Cardiac muscle cell (in vitro differentiated cells and primary cell): ENCODE measurements around the gene DNAJC25. TPM values are rescaled to one million over a fixed set of nuclear protein-coding genes. Genes with fewer than 3 reads are reported as not detected.
"Not testable (repeated sequence)": the region's sequence is repeated elsewhere in the genome, so short reads cannot be mapped to it uniquely, and the experiment has no call there.

Experiments
- DNase-seq, 2 donors: peaks; one replicate each; pipeline versions ENCODE4 v3.0.0 to v3.0.0-alpha.2; 2010 to 2017; ENCODE audit warnings: low read depth in 1 of 2, low spot score in 1 of 2
- H3K27ac ChIP-seq: fragments of 200-600 bp; sonication (generic); 2 replicates; pipeline ENCODE4 v1.5.1; 2016
- H3K27me3 ChIP-seq: fragments of 200-600 bp; sonication (generic); 2 replicates; pipeline ENCODE4 v1.6.0; 2016; ENCODE audit warnings: control low read depth
- H3K36me3 ChIP-seq: fragments of 200-600 bp; sonication (generic); 2 replicates; pipeline ENCODE4 v1.5.1; 2016; ENCODE audit warnings: control low read depth
- H3K4me1 ChIP-seq: fragments of 200-600 bp; sonication (generic); 2 replicates; pipeline ENCODE4 v1.8.1; 2017; ENCODE audit warnings: low read depth, mild to moderate bottlenecking, mixed run types
- H3K4me3 ChIP-seq: fragments of 200-600 bp; sonication (generic); 2 replicates; pipeline ENCODE4 v1.5.1; 2016; ENCODE audit warnings: mild to moderate bottlenecking
- H3K9me3 ChIP-seq: fragments of 200-600 bp; sonication (generic); 2 replicates; pipeline ENCODE4 v1.5.1; 2017; ENCODE audit warnings: low read depth, mild to moderate bottlenecking, control low read depth
- polyA plus RNA-seq: library from polyadenylated mRNA; unstranded; fragments of >200 nt; fragmentation: Nextera tagmentation; extraction: Ambion mirVana; gene quantifications from 2 replicates; pipeline ENCODE4 v1.2.1, GENCODE V29; 2016
- total RNA-seq: library from RNA; depleted of rRNA; stranded (reverse); fragments of >200 nt; gene quantifications from 2 replicates; pipeline ENCODE4 v1.2.3, GENCODE V29; 2016
- TF ChIP-seq, protein P1 (sequence below): IDR thresholded peaks from 2 replicates; pipeline ENCODE4 v1.5.1; 2012; ENCODE audit warnings: low read depth, mild to moderate bottlenecking, low read length

The DNAJC25 gene
- total and polyA plus RNA-seq, 2 experiments from 2014 or later, result 7.1 to 10.4 TPM

DNA sequence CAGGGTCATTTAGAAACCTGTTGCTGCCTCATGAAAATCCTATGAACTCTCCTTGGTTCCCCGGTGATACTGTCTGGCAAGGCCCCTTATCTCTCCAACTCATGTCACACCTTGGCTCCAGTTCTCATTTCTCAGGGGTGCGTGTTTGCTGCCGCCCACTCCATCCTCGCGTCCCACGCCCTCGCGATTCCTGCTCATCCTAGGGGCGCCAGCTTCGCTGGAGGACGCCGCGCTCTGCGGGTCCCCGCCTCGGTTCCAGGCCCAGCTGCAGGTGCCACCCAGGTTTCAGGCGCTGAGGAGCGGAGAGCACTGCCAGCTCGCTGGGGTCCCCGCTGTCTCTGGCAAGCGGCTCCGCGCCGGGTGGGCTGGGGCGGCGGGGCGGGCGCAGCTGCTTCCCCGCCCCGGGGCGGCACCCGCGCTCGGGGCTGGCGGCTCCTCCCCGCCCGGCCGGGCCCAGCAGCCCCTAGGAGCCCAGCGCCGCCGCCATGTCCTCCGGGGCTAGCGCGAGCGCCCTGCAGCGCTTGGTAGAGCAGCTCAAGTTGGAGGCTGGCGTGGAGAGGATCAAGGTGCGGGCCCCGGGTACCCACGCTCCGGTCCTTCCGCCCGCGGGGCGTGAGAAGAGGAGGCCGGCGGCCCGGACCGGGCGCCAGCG lies 30.1 kb downstream of the DNAJC25 start, which contains the start of gene GNG10:
Gene GNG10 (plus strand): TSS at position 456 of the 652 bp plus-strand sequence. CDS start 30 bp downstream, at position 486.
- H3K27ac ChIP-seq, result peak within 1 kb of the TSS; percentile 80
- H3K9me3 ChIP-seq, result no peaks in the 10 kb centered on the region
- H3K4me1 ChIP-seq, result peaks cover 6% of the 10 kb centered on the region
- H3K4me3 ChIP-seq, result peak within 1 kb of the TSS; percentile 85
- DNase-seq, result peak; percentile 69 to 86
- H3K36me3 ChIP-seq, result peaks cover 2% of the 10 kb centered on the region
- no peaks in the 10 kb centered on the region for H3K27me3 ChIP-seq
- TF ChIP-seq, protein P1, sequence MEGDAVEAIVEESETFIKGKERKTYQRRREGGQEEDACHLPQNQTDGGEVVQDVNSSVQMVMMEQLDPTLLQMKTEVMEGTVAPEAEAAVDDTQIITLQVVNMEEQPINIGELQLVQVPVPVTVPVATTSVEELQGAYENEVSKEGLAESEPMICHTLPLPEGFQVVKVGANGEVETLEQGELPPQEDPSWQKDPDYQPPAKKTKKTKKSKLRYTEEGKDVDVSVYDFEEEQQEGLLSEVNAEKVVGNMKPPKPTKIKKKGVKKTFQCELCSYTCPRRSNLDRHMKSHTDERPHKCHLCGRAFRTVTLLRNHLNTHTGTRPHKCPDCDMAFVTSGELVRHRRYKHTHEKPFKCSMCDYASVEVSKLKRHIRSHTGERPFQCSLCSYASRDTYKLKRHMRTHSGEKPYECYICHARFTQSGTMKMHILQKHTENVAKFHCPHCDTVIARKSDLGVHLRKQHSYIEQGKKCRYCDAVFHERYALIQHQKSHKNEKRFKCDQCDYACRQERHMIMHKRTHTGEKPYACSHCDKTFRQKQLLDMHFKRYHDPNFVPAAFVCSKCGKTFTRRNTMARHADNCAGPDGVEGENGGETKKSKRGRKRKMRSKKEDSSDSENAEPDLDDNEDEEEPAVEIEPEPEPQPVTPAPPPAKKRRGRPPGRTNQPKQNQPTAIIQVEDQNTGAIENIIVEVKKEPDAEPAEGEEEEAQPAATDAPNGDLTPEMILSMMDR, result no peak

DNA sequence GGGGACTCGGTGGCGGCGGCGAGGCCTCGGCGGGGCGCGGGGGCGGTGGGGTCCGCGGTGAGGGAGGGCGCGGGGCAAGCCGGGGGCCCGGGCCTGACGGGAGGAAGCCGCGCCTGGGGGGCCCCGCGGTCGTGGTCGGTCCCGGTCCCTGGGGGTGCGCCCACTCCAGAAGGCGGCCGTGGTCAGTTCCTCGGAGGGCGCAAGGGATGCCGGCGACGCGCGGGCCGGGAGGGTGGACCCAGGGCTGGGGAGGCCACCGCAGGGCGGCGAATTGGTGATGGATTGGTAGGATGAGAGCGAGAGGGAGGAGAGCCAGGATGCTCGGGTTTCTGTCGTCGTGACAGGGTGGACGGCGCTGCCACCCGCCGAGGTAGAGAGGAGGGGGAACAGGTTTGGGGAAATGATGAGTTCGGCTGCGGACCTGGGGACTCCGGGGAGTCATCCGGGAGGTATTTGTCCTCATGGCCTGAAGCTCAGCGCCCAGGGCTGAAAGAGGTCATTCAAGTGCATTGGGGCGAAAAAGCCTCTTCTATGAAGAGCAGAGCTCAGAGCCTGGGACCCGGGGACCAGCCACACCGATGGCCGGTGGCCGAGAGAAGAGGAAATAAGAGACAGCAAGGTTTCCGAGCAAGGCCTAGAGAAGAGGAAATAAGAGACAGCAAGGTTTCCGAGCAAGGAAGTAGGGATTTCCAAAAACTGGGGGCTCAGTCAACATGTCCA lies 30.8 kb downstream of the DNAJC25 start:
- peak; percentile 37 to 56 for DNase-seq
- Histone ChIP-seq H3K27ac (peak overlapping the region; percentile 80), H3K36me3 (peaks cover 3% of the 10 kb centered on the region), H3K4me1 (peaks cover 6% of the 10 kb centered on the region), H3K4me3 (peak overlapping the region; percentile 85), H3K27me3 (no peaks in the 10 kb centered on the region), H3K9me3 (no peaks in the 10 kb centered on the region)
- TF ChIP-seq, protein P1, result no peak

DNA sequence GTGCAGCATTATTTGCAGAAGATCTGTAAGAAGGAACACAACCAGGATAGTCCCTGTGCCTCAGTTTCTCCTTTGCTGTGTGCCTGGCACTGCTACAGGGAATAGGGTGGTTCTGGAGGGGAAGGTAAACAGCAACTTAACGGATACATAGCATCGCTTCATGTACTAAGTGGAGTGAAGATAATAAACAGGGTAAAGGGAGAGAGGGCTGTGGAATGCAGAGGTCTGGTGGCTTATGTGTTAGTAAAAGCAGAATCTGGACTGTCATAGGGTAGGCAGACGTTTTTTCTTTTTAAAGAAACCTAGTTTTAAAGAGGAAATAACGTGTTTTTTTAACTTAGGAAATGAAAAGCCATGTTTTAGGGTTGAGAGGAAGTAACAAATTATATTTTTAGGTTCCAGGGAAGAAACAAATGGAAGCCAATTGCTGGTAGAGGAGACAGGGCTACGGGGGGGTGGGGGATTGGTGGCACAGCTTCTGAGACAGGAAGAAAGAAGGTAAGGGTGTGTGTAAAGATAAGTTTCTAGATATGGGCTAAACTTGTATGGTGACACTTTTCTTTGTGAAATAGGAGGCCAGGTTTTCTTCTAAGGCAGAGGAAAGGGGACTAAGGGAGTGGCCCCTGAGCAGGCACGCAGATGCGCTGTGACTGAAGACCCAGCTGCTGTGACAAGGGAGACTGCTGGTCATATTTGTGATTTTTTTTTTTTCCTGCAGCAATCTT lies 31.6 kb downstream of the DNAJC25 start:
- peaks cover 6% of the 10 kb centered on the region for H3K4me1 ChIP-seq
- peaks cover 3% of the 10 kb centered on the region for H3K36me3 ChIP-seq
- H3K4me3 ChIP-seq, result peak overlapping the region; percentile 85
- TF ChIP-seq, protein P1, result no peak
- H3K27ac ChIP-seq, result no peak overlapping the region
- DNase-seq, result peak; percentile 5 to 22
- H3K9me3 ChIP-seq, result no peaks in the 10 kb centered on the region
- no peaks in the 10 kb centered on the region for H3K27me3 ChIP-seq

DNA sequence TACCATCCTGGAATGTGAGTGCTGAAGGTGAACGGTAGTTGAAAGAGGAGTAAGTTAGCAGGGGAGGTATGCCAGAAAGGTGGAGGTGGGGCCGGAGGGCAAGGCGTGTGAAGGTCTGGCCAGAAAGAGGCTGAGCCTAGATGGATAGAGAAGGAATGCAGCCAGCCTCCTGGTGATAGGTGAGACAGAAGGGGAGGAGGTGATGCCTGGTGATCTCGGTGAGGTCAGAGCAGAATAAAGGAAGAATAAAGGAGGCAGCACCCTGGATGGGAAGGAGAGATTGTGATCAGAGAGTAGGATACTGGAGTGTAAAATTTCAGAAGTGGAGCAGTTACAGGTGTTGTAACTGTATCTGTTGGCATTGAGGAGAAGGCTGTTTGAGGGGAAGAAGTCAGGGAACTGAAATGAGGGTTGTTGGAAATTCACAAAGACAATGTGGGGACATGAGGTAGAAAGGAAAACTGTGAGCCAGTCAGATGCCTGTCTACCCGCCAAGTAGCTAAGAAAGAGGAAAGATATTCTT lies 32.2 kb downstream of the DNAJC25 start:
- H3K9me3 ChIP-seq, result no peaks in the 10 kb centered on the region
- TF ChIP-seq, protein P1, result no peak
- H3K36me3 ChIP-seq, result peaks cover 3% of the 10 kb centered on the region
- no peak overlapping the region for H3K4me3 ChIP-seq
- DNase-seq, result no peak
- peaks cover 6% of the 10 kb centered on the region for H3K4me1 ChIP-seq
- H3K27ac ChIP-seq, result no peak overlapping the region
- H3K27me3 ChIP-seq, result no peaks in the 10 kb centered on the region

DNA sequence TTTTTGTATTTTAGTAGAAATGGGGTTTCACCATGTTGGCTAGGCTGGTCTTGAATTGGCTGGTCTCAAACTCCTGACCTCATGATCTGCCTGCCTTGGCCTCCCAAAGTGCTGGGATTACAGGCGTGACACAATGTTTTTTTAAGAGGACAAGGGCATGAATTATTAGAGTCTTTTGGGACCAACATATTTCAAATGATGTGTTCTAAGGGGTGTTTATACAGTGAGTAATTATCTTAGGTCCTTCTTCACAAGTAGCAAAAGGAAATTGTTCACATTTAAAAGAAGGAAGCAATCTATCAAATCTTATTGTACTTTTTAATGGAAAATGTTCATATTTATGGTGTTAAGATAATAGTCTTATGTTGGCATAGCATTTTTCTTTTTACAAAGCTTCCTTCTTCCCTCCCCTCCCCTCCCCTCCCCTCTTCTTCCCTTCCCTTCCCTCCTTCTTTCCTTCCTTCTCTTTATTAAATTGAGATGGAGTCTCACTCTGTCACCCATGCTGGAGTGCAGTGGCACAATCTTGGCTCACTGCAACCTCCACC lies 37.0 kb downstream of the DNAJC25 start:
- H3K4me1 ChIP-seq, result no peaks in the 10 kb centered on the region
- H3K36me3 ChIP-seq, result peaks cover 6% of the 10 kb centered on the region
- H3K9me3 ChIP-seq, result no peaks in the 10 kb centered on the region
- H3K4me3 ChIP-seq, result no peak overlapping the region
- DNase-seq, result no peak
- no peak overlapping the region for H3K27ac ChIP-seq
- no peaks in the 10 kb centered on the region for H3K27me3 ChIP-seq
- TF ChIP-seq, protein P1, result no peak

DNA sequence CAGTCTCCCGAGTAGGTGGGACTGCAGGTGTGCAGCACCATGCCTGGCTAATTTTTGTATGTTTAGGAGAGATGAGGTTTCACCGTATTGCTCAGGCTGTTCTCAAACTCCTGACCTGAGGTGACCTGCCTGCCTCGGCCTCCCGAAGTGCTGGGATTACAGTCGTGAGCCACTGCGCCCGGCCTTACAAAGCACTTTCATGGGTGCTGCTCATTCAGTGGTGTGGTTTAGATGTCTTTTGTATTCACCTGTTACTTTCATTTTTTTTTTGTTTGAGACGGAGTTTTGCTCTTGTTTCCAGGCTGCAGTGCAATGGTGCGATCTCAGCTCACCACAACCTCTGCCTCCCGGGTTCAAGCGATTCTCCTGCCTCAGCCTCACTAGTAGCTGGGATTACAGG lies 37.5 kb downstream of the DNAJC25 start:
- H3K36me3 ChIP-seq, H3K4me1 ChIP-seq, DNase-seq, H3K27me3 ChIP-seq, H3K4me3 ChIP-seq, H3K27ac ChIP-seq, H3K9me3 ChIP-seq: not testable (repeated sequence)
